NCI-H526 (cell line): ENCODE data around the gene AGTR1.

ENCODE experiments used
- DNase-seq, 2 experiments: peaks; one replicate each; lab custom pipeline; 2025; lab: John Stamatoyannopoulos, UW

AGTR1 gene

DNA sequence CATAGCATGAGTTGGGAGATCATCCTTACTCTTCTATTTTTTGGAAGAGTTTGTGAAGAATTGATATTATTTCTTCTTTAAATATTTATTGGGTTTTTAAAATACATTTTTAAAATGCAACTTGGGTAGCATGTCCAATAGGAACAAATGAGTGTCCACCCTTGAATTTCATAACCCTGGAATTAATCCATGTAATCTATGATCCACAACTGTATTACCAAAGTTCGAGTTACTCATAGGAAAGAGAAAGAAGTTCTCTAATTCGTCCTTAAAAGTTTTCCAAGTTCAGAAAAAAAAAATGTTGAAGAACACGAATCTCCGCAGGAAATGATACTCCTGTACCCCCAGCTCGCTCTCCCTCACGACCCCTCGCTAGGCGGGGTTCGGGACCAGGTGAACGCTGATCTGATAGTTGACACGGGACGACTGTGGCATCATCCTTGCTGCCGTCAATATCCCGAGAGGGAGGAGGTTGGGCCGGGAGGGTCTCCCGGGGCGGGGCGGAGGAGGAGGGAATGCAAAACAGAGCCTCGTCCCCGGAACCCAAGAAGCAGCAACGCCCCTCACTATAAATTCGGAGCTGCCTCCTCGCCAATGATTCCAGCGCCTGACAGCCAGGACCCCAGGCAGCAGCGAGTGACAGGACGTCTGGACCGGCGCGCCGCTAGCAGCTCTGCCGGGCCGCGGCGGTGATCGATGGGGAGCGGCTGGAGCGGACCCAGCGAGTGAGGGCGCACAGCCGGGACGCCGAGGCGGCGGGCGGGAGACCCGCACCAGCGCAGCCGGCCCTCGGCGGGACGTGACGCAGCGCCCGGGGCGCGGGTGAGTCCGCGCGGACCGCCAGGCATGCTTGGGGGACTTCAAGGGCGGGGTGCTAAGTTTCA lies at the start of gene AGTR1:
Gene AGTR1, plus strand, starts transcription at position 598 of the 884 bp plus-strand sequence. CDS start 43,133 bp downstream, outside the sequence.
- DNase-seq, result peak in 1 of 2 experiments; percentile 56

DNA sequence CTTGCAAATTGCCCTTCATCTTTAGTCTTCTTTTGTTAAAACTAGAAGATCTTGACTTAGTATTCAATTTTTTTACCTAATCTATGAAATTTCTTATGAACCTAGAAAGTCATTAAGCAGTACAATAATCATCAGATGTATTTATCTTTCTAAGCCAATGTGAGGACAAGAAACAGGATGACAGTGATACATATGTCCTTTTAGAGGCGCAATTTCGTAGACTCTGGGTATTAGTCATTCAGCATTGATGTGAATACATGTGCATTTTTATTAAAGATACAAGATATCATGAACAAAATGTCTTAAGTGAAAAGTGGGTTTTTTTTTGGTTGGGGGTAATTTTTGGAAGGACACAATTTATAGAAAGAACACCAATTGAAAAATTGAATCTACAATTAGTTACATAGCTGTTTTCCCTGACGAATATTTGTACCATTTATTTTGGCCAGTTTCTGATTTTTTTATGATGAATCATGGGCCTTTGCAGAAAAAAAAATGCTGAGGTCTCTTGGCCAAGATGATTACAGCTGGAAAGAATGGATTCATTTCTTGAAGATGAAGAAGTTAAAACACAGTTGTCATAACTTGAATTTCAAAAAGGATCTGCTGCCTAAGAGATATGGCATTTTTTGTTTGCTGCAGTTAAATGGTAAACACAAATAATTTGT lies 48.9 kb upstream of the AGTR1 start:
- DNase-seq, result no peak

DNA sequence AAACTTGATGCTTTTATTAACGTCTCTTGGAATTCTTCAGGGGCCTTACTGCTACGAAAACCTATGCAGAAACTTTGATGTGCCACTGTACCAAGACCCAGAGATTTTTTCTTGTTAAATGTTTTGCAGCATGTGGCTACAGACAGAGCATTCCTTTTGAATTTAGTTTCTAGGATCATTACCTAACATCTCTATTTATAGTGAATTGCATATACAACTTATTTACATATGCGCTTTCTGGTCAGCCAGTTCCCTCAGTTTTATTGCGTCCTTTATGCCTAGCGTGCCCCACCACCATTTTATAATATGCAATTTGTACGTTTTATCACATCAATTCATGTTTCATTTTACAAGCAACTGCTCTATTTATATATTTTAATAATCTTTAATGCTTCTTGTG lies 46.2 kb upstream of the AGTR1 start:
- DNase-seq, result no peak

DNA sequence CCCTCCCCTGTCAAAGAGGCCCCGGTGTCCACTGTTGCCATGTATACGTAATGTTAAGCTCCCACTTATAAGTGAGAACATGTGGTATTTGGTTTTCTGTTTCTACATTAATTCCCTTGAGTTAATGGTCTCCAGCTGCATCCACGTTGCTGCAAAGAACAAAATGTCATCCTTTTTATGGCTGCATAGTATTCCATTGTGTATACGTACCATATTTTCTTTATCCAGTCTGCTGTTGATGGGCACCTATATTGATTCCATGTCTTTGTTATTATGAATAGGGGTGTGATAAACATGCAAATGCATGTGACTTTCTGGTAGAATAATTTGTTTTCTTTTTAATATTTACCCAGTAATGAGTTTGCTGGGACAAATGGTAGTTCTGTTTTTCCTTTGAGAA lies 43.3 kb upstream of the AGTR1 start:
- DNase-seq, result no peak

DNA sequence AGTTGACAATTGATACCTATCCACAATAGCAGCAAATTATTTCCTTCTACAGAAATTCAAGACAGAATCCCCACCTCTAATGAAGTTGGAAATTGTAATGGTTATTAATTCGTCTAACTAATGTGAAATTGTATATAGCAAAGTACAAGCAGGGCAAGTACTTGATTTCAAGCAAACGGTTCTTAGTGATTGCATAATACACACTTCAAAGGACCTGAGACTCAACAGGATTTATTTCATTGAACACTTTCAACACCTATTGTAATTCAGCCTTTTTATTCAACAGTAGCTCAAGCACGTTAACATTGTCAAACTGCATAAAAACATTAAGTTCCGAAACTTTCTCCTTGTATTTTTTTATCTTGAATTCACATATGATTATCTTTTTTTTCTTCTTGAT lies 40.2 kb upstream of the AGTR1 start:
- DNase-seq, result no peak

- no peak for DNase-seq
Measured at GRCh38 chr3:148659512-148659911, 38.2 kb upstream of the AGTR1 start.

DNA sequence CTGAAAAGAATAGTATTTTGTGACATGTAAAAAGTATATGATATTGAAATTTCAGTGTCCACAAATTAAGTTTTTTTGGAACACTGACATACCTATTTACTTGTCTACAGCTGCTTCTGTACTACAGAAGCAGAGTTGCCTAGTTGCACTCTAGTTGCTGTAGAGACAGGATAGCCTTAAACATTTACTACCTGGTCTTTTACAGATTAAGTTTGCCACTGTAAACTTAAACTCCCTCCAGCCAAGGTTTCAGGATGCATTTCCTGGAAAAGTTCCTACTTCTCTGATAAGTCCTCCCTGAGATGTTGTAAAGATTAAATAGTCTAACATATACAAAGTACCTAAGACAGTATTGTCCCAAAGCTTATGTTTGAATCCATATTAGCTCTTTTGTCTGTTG lies 17.4 kb upstream of the AGTR1 start:
- no peak for DNase-seq

GRCh38 chr3:148681080-148681479 lies 16.6 kb upstream of the AGTR1 start:
- DNase-seq, result no peak

DNA sequence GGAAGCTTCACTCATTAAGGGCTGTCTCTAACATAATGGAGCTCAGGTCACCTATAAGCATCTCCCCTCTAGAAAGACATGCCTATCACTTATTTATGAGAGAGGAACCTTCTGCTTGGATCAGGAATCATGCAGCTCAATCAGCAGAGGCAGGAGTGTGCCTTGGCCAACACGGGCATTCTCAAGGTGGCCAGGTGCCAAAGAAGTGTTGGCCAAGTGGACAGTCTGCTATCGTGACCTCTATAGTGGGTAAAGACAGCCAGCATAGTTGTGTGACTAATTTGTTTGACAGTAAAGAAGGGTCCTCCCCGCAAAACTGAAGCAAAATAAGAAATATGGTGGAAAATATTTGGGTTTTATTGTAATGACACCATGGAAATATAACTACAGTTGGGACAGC lies 14.7 kb upstream of the AGTR1 start:
- no peak for DNase-seq

GRCh38 chr3:148694116-148694515 lies 3.6 kb upstream of the AGTR1 start:
- DNase-seq, result no peak

GRCh38 chr3:148698190-148698810 lies 597 bp downstream of the AGTR1 start:
- no peak for DNase-seq

DNA sequence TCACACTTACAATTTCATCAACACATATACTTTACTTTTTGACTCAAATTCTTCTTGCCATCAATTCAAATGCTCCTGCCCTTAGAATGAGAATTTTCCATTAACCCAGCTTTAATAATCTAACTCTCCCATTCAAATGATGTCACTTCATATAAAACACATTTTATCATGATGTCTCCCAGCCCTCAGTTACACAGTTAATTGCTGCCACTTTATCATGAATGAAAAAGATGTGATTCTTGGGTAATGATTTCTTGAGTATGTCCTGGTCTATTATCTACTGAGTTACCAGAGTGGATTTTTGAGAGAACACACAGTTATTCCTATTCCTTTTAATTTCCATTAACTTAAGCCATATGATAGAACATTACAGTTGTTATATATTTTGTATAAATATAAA lies 7.6 kb downstream of the AGTR1 start:
- DNase-seq, result no peak

DNA sequence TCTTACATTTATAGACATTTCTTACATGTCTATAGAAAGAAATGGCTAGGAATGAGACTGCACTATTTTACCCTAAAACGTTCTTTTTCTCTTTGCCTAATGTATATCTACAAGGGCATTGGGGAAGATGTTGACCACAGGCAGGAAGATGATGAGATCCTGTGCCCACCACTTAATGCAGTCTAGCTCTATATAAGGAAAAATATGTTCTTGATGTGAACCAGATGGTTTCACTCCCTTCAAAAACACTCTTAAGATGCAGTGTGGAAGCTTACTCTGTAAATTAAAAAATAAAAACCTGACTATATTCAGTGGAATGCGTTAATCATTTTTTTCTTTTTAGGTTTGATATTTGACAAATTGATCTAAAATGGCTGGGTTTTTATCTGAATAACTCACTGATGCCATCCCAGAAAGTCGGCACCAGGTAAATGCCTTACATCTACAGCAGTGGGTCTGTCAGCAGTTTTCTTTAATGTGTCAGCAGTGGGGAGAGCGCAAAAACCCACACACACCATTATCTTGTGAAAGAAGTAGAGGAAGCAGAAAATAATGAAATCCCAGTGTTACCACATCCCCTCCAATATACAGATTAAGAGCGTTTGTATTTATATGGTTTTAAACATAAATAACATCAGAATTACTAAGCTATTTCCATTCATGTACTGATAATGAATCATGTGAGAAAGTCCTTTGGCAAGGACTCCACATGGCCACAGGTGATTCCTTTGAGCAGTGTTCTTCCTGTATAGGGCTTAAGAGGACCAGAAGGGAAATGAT lies 10.1 kb downstream of the AGTR1 start:
- DNase-seq, result no peak

DNA sequence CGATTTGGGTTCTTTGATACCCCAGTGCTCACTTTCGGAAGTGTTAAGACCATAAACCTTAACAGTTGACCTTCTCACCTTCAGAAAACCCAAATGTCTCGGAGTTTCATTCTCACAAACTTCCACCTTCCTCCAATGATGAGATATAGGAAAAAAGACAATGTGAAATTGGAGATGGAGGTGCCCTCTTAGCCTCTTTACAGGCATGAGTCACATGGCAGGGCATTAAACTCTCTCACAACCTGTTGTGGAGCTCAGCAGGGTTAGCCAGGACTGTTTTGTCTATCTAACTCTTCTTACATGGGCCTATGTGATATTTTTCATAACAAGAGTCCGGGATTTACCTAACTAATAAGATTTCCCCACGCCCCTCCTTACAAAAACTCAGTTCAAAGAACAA lies 10.7 kb downstream of the AGTR1 start:
- DNase-seq, result no peak

GRCh38 chr3:148709560-148710253 lies 12.0 kb downstream of the AGTR1 start:
- no peak for DNase-seq

DNA sequence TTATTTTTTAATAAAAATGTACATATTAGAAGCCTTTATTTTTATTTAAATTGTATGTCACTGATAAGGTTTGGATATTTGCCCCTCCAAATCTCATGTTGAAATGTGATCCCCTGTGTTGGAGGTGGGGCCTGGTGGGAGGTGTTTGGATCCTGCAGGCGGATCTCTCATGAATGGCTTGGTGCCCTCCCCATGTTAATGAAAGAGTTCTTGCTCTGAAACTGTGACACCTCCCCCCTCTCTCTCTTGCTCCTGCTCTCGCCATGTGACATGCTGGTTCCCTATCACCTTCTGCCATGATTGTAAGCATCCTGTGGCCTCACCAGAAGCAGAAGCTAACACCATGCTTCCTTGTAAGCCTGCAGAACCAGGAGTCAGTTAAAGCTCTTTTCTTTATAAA lies 13.0 kb downstream of the AGTR1 start:
- no peak for DNase-seq

DNA sequence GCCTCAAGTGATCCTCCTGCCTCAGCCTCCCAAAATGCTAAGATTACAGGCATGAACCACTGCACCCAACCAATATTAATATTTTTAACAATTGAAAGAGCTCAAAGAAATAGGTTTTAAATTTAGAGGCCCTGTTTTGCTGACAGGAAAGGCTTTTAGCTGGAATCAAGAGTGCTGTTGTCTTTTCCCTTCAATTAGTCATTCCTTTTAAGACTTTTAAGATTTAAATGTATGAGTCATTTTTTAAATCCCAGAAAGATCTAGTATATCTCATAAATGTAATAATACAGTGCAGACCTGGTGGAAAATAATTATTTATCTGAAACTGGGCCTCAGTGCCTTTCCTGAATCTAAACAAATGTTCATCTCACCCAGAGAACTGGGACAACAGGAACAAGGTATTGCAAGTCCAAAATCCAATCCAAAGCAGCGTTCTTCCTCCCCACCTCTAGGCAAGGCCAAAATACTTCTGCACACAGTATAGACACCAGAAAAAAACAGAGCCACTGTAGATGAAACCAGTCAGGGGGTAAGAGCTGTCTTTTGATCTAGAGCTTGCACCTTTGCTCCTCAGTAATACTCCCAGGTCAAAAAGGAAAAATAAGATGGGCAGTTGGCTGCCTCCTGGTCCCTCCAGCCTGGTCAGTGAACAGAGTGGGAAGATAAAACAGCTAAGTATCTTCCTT lies 14.4 kb downstream of the AGTR1 start:
- DNase-seq, result no peak

DNA sequence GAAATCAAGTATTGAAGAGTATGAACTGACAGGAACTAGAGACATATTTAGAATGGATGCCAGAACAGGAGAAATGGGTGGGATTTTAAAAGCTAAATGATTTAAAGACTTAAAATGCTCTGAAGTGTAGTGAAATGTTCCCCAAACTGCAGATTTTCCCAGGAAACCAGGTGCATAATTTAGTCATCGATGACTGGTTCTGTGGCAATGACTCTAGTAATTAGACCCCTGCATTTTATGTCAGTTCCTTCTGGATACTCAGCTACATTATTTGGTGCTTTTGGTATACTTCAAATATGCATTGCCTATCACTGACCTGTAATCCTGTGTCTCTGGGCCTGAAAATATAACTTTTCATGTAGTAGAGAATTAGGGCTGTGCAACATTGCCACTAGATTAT lies 16.8 kb downstream of the AGTR1 start:
- no peak for DNase-seq

GRCh38 chr3:148716657-148717056 lies 19.0 kb downstream of the AGTR1 start:
- no peak for DNase-seq

GRCh38 chr3:148717885-148718561 lies 20.3 kb downstream of the AGTR1 start:
- no peak for DNase-seq
